DOHH2 (cell line): ENCODE measurements around the gene TIAM2.

Experiments
- H3F3A ChIP-seq: fragments of 200-600 bp; sonication (generic), shearing (Covaris generic); 2 replicates; pipeline ENCODE4 v1.6.0; 2016; ENCODE audit warnings: antibody characterized with exemption, mild to moderate bottlenecking; ENCODE audit not compliant: control insufficient read depth, insufficient read depth
- H3K27ac ChIP-seq: fragments of 200-600 bp; sonication (generic); 2 replicates; pipeline ENCODE4 v1.5.1; 2014; ENCODE audit warnings: low read depth, mild to moderate bottlenecking, low read length, moderate library complexity
- H3K27me3 ChIP-seq: fragments of 200-600 bp; sonication (generic); 2 replicates; pipeline ENCODE4 v1.6.1; 2014; ENCODE audit warnings: mild to moderate bottlenecking, low read length, mixed read lengths; ENCODE audit not compliant: control insufficient read depth
- H3K36me3 ChIP-seq: fragments of 200-600 bp; sonication (generic); 2 replicates; pipeline ENCODE4 v1.6.1; 2014; ENCODE audit warnings: mild to moderate bottlenecking, low read length, moderate library complexity, mixed read lengths; ENCODE audit not compliant: control insufficient read depth
- H3K4me1 ChIP-seq: fragments of 200-600 bp; sonication (generic); 2 replicates; pipeline ENCODE4 v1.6.1; 2014; ENCODE audit warnings: mild to moderate bottlenecking, low read length, mixed read lengths; ENCODE audit not compliant: control insufficient read depth
- H3K4me2 ChIP-seq: fragments of 200-600 bp; sonication (generic); 2 replicates; pipeline ENCODE4 v1.6.0; 2014; ENCODE audit warnings: mild to moderate bottlenecking, low read length, moderate library complexity
- H3K4me3 ChIP-seq: fragments of 200-600 bp; sonication (generic); 2 replicates; pipeline ENCODE4 v1.5.1; 2014; ENCODE audit warnings: mild to moderate bottlenecking, low read length, mixed read lengths
- H3K79me2 ChIP-seq: fragments of 200-600 bp; sonication (generic); 2 replicates; pipeline ENCODE4 v1.6.1; 2014; ENCODE audit warnings: mild to moderate bottlenecking, low read length, mixed read lengths; ENCODE audit not compliant: control insufficient read depth
- H3K9me2 ChIP-seq: fragments of 200-600 bp; sonication (generic); replicated peaks from 2 replicates; pipeline ENCODE4 v1.6.1; 2014; ENCODE audit warnings: mild to moderate bottlenecking, low read length, mixed read lengths; ENCODE audit not compliant: control insufficient read depth
- H3K9me3 ChIP-seq: fragments of 200-600 bp; sonication (generic); 2 replicates; pipeline ENCODE4 v1.6.1; 2014; ENCODE audit warnings: antibody characterized with exemption, low read length, mixed read lengths; ENCODE audit not compliant: control insufficient read depth, insufficient read depth
- H4K20me1 ChIP-seq: fragments of 200-600 bp; sonication (generic); 2 replicates; pipeline ENCODE4 v1.6.0; 2014; ENCODE audit warnings: low read depth, mild to moderate bottlenecking, antibody characterized with exemption, low read length, moderate library complexity; ENCODE audit not compliant: control insufficient read depth, insufficient read depth
- EZH2phosphoT487 ChIP-seq: fragments of 200-600 bp; sonication (generic); IDR thresholded peaks from 2 replicates; pipeline ENCODE4 v1.6.1; 2017; ENCODE audit warnings: borderline replicate concordance, mild to moderate bottlenecking, antibody characterized with exemption, low read length, moderate library complexity, mixed read lengths
- TF ChIP-seq, protein P1 (sequence below): fragments of 200-600 bp; sonication (generic); IDR thresholded peaks from one replicate; pipeline ENCODE4 v1.5.1; 2014; ENCODE audit warnings: antibody characterized with exemption, mild to moderate bottlenecking, low read depth, low read length; ENCODE audit not compliant: poor library complexity, severe bottlenecking

Gene TIAM2

DNA sequence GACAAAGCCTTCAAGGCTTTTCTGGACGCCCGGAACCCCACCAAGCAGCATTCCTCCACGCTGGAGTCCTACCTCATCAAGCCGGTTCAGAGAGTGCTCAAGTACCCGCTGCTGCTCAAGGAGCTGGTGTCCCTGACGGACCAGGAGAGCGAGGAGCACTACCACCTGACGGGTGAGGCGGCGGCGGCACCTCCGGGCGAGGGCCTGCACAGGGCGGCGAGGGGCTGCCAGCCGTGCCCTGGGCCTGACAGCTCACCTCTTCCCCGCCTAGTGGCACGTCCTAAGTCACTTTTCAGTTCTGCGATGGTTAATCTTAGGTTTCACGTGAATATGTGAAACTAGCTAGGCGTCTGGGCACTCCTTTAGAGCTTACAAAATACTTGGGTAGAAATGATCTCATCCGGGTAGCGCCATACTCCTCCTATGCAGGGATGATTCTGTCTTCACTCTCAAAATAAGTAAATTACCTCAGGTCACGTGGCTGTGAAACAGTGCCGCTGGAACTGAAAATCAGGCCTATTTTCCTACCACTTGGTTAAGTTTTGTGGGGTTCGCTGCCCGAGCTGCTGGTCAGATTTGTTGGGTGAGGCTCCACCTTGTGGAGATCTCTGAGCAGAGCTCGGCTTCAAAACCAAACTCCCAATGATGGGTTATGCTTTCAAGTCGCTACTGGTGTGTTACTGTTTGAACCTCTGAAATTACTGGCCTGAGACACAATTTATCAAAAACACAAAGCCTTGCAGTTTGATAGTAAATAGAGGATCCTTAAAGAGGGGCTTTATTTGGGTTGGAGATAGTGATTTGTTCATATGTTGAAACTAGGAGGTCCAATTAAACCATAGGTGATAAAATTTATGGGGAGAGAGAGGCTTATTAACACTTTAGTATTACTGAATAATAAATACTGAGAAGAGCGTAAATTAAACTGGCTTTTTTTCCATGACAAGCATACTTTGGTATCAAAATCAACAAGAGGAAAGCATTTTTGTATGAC lies 253.2 kb downstream of the TIAM2 start:
- Histone ChIP-seq H3K27ac (no peak overlapping the region), H3K9me3 (no peaks in the 10 kb centered on the region), H3K4me2 (no peak overlapping the region), H4K20me1 (no peaks in the 10 kb centered on the region), H3K79me2 (no peaks in the 10 kb centered on the region), H3K36me3 (peaks cover 39% of the 10 kb centered on the region), H3K27me3 (no peaks in the 10 kb centered on the region), H3F3A (no peaks in the 10 kb centered on the region), H3K4me3 (no peak overlapping the region), H3K4me1 (no peaks in the 10 kb centered on the region), H3K9me2 (no peaks in the 10 kb centered on the region)
- TF ChIP-seq, protein P1, sequence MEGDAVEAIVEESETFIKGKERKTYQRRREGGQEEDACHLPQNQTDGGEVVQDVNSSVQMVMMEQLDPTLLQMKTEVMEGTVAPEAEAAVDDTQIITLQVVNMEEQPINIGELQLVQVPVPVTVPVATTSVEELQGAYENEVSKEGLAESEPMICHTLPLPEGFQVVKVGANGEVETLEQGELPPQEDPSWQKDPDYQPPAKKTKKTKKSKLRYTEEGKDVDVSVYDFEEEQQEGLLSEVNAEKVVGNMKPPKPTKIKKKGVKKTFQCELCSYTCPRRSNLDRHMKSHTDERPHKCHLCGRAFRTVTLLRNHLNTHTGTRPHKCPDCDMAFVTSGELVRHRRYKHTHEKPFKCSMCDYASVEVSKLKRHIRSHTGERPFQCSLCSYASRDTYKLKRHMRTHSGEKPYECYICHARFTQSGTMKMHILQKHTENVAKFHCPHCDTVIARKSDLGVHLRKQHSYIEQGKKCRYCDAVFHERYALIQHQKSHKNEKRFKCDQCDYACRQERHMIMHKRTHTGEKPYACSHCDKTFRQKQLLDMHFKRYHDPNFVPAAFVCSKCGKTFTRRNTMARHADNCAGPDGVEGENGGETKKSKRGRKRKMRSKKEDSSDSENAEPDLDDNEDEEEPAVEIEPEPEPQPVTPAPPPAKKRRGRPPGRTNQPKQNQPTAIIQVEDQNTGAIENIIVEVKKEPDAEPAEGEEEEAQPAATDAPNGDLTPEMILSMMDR: peak; percentile 70
- no peak for TF ChIP-seq EZH2phosphoT487

DNA sequence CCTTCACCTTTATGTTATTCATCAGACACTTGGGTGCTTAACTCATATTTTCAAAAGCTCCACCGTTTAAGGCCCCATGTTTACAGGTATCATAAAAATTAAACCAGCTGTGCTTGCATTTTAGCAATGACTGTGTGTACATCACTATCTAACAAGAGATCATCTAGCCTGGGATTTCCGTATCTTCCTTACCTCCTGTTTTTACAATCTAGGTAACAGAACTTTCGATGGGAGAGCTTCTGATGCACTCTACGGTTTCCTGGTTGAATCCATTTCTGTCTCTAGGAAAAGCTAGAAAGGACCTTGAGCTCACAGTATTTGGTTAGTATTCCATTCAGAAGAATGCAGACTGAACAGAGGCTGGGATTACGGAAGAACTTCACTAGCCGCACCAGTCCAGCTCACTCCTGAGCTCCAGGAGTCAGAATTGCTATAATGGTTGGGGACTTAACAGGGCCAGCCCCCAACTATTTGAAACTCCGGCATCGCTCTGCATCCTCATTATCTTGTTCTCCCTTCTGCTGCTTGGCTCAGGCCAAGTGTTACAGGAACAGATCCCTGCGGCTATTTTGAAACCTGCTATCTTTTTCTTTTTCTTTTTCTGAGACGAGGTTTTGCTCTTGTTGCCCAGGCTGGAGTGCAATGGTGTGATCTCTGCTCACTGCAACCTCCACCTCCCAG lies 255.7 kb downstream of the TIAM2 start:
- no peaks in the 10 kb centered on the region for H3K9me2 ChIP-seq
- H3K4me1 ChIP-seq: no peaks in the 10 kb centered on the region
- H3F3A ChIP-seq: no peaks in the 10 kb centered on the region
- no peaks in the 10 kb centered on the region for H3K27me3 ChIP-seq
- H4K20me1 ChIP-seq: no peaks in the 10 kb centered on the region
- TF ChIP-seq, protein P1: no peak
- no peak for TF ChIP-seq EZH2phosphoT487
- no peak overlapping the region for H3K4me3 ChIP-seq
- H3K4me2 ChIP-seq: no peak overlapping the region
- H3K79me2 ChIP-seq: no peaks in the 10 kb centered on the region
- no peak overlapping the region for H3K27ac ChIP-seq
- peaks cover 62% of the 10 kb centered on the region for H3K36me3 ChIP-seq
- no peaks in the 10 kb centered on the region for H3K9me3 ChIP-seq

DNA sequence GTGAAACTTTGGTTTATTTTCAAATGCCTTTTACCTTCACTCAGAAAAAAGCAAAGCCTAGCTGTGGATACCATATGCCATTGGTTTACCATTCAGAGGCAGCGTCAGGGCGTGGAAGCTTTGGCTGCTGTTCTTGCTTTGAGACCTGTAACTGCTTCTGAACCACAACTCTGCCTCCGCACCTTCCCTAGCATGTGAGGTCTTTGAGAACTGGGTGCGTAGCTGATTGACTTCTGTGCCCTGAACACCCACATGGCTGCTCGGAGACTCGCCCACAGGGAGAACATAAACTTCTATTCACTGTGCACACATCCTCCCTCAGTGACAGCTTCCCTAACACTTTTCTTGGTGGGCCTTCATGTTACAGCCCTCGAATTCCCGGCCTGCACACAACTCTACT lies 257.5 kb downstream of the TIAM2 start:
- no peaks in the 10 kb centered on the region for H3F3A ChIP-seq
- H3K36me3 ChIP-seq: peaks cover 77% of the 10 kb centered on the region
- no peaks in the 10 kb centered on the region for H3K79me2 ChIP-seq
- no peaks in the 10 kb centered on the region for H3K4me1 ChIP-seq
- H3K27ac ChIP-seq: no peak overlapping the region
- TF ChIP-seq, protein P1: no peak
- TF ChIP-seq EZH2phosphoT487: no peak
- H3K27me3 ChIP-seq: no peaks in the 10 kb centered on the region
- no peak overlapping the region for H3K4me3 ChIP-seq
- no peaks in the 10 kb centered on the region for H3K9me3 ChIP-seq
- no peaks in the 10 kb centered on the region for H4K20me1 ChIP-seq
- no peaks in the 10 kb centered on the region for H3K9me2 ChIP-seq
- no peak overlapping the region for H3K4me2 ChIP-seq
